ENCODE data around the gene MCTP1. TPM values are rescaled to one million over a fixed set of nuclear protein-coding genes. Genes with fewer than 3 reads are reported as not detected.

Gene MCTP1
- total and polyA plus RNA-seq, 10 of the 15 experiments (the other 5 are each of a cell fraction or from before 2014, with no cell fraction given): 12.6 to 45.9 (median 18.8) TPM

DNA sequence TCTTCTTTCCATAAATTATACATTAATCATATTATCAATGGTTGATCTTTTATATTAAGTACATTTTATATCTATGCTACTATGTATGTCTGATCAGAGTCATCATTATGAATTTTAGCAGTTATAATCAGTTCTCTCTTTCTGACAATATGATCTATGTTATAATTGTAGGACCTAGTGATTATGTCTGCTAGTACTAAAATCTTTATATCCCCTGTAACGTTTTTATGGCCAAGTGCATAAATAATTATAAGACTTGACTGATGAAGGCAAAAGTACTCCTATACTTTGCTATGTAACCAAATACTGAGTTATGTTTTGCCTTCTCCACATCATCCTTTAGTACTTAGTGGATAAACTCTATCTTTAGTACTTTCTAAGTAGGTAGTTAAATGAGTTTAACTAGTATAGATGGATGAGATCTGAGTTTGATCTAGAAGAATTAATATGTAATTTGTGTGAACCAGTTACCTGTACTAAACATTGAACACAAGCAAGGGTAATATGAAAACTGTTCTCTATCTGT lies 591.0 kb downstream of the MCTP1 start:
- DNase-seq (ENCODE audit: low read depth, low spot score): no peak
- Histone ChIP-seq H3K27ac (ENCODE audit: control insufficient read depth, insufficient read depth) (no peak overlapping the region), H3K9ac (ENCODE audit: control insufficient read depth, insufficient read depth, low read length) (no peak overlapping the region), H3K4me1 (ENCODE audit: control insufficient read depth, insufficient read depth, low read length) (no peaks in the 10 kb centered on the region), H2AFZ (ENCODE audit: control insufficient read depth, low read depth, low read length) (no peak overlapping the region), H3K4me2 (ENCODE audit: control insufficient read depth, insufficient read depth) (no peak overlapping the region), H3K36me3 (ENCODE audit: control insufficient read depth in 2 of 2, insufficient read depth in 2 of 2, low read length in 1 of 2) (no peaks in the 10 kb centered on the region; a peak in 2 of 4 replicates), H4K20me1 (ENCODE audit: control insufficient read depth, insufficient read depth) (no peaks in the 10 kb centered on the region), H3K9me3 (replicated peaks; ENCODE audit: control insufficient read depth, insufficient read depth, low read length) (no peaks in the 10 kb centered on the region), H3K79me2 (ENCODE audit: control insufficient read depth, insufficient read depth, low read length) (no peaks in the 10 kb centered on the region), H3K27me3 (replicated peaks in 1 of 2; ENCODE audit: control insufficient read depth in 2 of 2, insufficient read depth in 2 of 2, low read length in 1 of 2) (no peaks in the 10 kb centered on the region), H3K4me3 (no peak overlapping the region)
- in situ Hi-C loops (cut with MboI) (loop anchor here (25.0 kb wide), 1 partner anchor 1107 kb away; the partner anchor contains the start of genes NR2F1 and NR2F1-AS1), intact Hi-C loops (cut with micrococcal nuclease; ENCODE audit: unreplicated experiment) (loop anchor here (1.0 kb wide), 1 partner anchor 169 kb away; no protein-coding TSS in a partner anchor)
- ChIA-PET CTCF (no interaction called here), POLR2A (no interaction called here), RAD21 (ENCODE audit: unreplicated experiment) (interaction anchor here (1.6 to 1.8 kb wide), 2 partner anchors 75 to 170 kb away, joined by 4 to 23 read pairs; partner anchors contain the start of genes KIAA0825 and SLF1), SMC1A (ENCODE audit: uncharacterized antibody, unreplicated experiment) (interaction anchor here (0.6 to 2.2 kb wide), 4 partner anchors 49 to 200 kb away, joined by 3 to 7 read pairs (median 4); no protein-coding TSS in a partner anchor)
- peak; percentile 61 for FAIRE-seq
- 92% methylated on average over 1 of the region's 1 CpG for WGBS (ENCODE audit: insufficient coverage, insufficient replicate concordance, low lambda C conversion rate, missing lambda C conversion rate)
- ATAC-seq: no peak
- no TSS peak for BruUV-seq (replicated peaks)
- TF ChIP-seq, protein P1, sequence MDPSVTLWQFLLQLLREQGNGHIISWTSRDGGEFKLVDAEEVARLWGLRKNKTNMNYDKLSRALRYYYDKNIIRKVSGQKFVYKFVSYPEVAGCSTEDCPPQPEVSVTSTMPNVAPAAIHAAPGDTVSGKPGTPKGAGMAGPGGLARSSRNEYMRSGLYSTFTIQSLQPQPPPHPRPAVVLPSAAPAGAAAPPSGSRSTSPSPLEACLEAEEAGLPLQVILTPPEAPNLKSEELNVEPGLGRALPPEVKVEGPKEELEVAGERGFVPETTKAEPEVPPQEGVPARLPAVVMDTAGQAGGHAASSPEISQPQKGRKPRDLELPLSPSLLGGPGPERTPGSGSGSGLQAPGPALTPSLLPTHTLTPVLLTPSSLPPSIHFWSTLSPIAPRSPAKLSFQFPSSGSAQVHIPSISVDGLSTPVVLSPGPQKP (IDR thresholded peaks at IDR 0.05; ENCODE audit: low read depth, low read length): no peak
- TF ChIP-seq HDAC6 (IDR thresholded peaks at IDR 0.05; ENCODE audit: unreplicated experiment): no peak
- no peak for TF ChIP-seq MAX (IDR thresholded peaks at IDR 0.05; ENCODE audit: low read depth, low read length)
- no peak for TF ChIP-seq STAT1 (conservative IDR thresholded peaks at IDR 0.05)
- TF ChIP-seq NR2C2 (IDR thresholded peaks at IDR 0.05; ENCODE audit: borderline replicate concordance, control insufficient read depth, insufficient read length, low read depth): no peak
- no peak for TF ChIP-seq ZNF687 (IDR thresholded peaks at IDR 0.05)
- no peak for TF ChIP-seq NKRF (conservative IDR thresholded peaks at IDR 0.05)
- TF ChIP-seq ZBTB4 (CRISPR knock-in tag; IDR thresholded peaks at IDR 0.05): no peak
- TF ChIP-seq BCL11A (IDR thresholded peaks at IDR 0.05; ENCODE audit: low read depth, low read length): no peak
- TF ChIP-seq POLR2A (IDR thresholded peaks at IDR 0.05; ENCODE audit: low read depth, low read length): no peak
- no peak for TF ChIP-seq BRCA1 (IDR thresholded peaks at IDR 0.05; ENCODE audit: low read depth, low read length)

All from GM12878 (cell line).